ENCODE measurements around the gene MEI4. TPM values are rescaled to one million over a fixed set of nuclear protein-coding genes. Genes with fewer than 3 reads are reported as not detected.
A peak's percentile ranks its signal among the peaks of the same experiment; 100 is the strongest.

Gene MEI4
- total and polyA plus RNA-seq, 2 of the 13 experiments (the other 11 are each of a cell fraction or from before 2014, with no cell fraction given) = not detected

GRCh38 chr6:77834591-77834996 lies 181.8 kb downstream of the MEI4 start (continued):
- peak; percentile 74; the same call in 1 of the 2 replicates for TF ChIP-seq ZNF331 (CRISPR knock-in tag; IDR thresholded peaks at IDR 0.05)
- peak; percentile 76; the same call in 1 of the 2 replicates for TF ChIP-seq ZNF292 (CRISPR knock-in tag; IDR thresholded peaks at IDR 0.05; ENCODE audit: borderline replicate concordance, low read depth)
- TF ChIP-seq MED8 (CRISPR knock-in tag; IDR thresholded peaks at IDR 0.05; ENCODE audit: insufficient replicate concordance) = peak; percentile 56
- TF ChIP-seq AFF4 (CRISPR knock-in tag; IDR thresholded peaks at IDR 0.05) = no peak
- peak; percentile 60 for TF ChIP-seq RCOR2 (CRISPR knock-in tag; IDR thresholded peaks at IDR 0.05)
- TF ChIP-seq, protein P1, sequence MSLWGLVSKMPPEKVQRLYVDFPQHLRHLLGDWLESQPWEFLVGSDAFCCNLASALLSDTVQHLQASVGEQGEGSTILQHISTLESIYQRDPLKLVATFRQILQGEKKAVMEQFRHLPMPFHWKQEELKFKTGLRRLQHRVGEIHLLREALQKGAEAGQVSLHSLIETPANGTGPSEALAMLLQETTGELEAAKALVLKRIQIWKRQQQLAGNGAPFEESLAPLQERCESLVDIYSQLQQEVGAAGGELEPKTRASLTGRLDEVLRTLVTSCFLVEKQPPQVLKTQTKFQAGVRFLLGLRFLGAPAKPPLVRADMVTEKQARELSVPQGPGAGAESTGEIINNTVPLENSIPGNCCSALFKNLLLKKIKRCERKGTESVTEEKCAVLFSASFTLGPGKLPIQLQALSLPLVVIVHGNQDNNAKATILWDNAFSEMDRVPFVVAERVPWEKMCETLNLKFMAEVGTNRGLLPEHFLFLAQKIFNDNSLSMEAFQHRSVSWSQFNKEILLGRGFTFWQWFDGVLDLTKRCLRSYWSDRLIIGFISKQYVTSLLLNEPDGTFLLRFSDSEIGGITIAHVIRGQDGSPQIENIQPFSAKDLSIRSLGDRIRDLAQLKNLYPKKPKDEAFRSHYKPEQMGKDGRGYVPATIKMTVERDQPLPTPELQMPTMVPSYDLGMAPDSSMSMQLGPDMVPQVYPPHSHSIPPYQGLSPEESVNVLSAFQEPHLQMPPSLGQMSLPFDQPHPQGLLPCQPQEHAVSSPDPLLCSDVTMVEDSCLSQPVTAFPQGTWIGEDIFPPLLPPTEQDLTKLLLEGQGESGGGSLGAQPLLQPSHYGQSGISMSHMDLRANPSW (CRISPR knock-in tag; IDR thresholded peaks at IDR 0.05; ENCODE audit: borderline replicate concordance) = peak; percentile 86; the same call in 1 of the 2 replicates
- no peak for TF ChIP-seq ZNF550 (CRISPR knock-in tag; IDR thresholded peaks at IDR 0.05; ENCODE audit: borderline replicate concordance)
- TF ChIP-seq, protein P2, sequence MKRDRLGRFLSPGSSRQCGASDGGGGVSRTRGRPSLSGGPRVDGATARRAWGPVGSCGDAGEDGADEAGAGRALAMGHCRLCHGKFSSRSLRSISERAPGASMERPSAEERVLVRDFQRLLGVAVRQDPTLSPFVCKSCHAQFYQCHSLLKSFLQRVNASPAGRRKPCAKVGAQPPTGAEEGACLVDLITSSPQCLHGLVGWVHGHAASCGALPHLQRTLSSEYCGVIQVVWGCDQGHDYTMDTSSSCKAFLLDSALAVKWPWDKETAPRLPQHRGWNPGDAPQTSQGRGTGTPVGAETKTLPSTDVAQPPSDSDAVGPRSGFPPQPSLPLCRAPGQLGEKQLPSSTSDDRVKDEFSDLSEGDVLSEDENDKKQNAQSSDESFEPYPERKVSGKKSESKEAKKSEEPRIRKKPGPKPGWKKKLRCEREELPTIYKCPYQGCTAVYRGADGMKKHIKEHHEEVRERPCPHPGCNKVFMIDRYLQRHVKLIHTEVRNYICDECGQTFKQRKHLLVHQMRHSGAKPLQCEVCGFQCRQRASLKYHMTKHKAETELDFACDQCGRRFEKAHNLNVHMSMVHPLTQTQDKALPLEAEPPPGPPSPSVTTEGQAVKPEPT (CRISPR knock-in tag; IDR thresholded peaks at IDR 0.05; ENCODE audit: low read depth) = no peak
- peak; percentile 89 for TF ChIP-seq REPIN1 (CRISPR knock-in tag; IDR thresholded peaks at IDR 0.05; ENCODE audit: borderline replicate concordance, low read depth)
- peak; percentile 78 for TF ChIP-seq ZNF792 (CRISPR knock-in tag; IDR thresholded peaks at IDR 0.05)
- 0 out of 2 replicates have a peak, but pooled peaks have one; percentile 25 for TF ChIP-seq ZFY (CRISPR knock-in tag; IDR thresholded peaks at IDR 0.05)
- TF ChIP-seq, protein P3, sequence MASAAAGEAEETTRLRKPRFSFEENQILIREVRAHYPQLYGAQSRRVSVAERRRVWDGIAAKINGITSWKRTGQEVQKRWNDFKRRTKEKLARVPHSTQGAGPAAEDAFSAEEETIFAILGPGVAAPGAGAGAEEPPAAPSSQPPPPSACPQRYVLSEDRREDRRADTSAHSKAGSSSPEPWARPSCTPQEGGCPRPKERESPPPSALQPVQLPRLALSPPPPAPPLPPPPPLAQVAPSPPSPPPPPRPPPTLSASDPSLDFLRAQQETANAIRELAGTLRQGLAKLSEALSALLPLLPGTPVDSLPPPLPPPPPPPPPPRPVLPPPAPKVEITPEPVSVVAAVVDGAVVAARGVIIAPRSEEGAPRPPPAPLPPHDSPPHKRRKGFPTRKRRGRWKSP (CRISPR knock-in tag; IDR thresholded peaks at IDR 0.05) = peak; percentile 52; the same call in 1 of the 2 replicates
- no peak for TF ChIP-seq SRSF9 (IDR thresholded peaks at IDR 0.05; ENCODE audit: borderline replicate concordance, insufficient read depth, low read depth, low read length, poor library complexity, severe bottlenecking)

Measured in HepG2 (cell line).